ENCODE results near the gene LRRC46.

Gene LRRC46

GRCh38 chr17:47830396-47831002 is 971 bp upstream of the LRRC46 start:
- no peak for DNase-seq (ENCODE audit: low spot score)

- DNase-seq (ENCODE audit: low spot score) = peak; percentile 56
These were observed 461 bp downstream of the LRRC46 start for GRCh38 chr17:47831934-47832327.

- DNase-seq (ENCODE audit: low spot score) = no peak
These were observed 3.3 kb downstream of the LRRC46 start for GRCh38 chr17:47834756-47835155.

- no peak for DNase-seq (ENCODE audit: low spot score)
These were observed 5.1 kb downstream of the LRRC46 start for GRCh38 chr17:47836601-47837000.

- DNase-seq (ENCODE audit: low spot score) = no peak
These were observed 6.0 kb downstream of the LRRC46 start for GRCh38 chr17:47837401-47838039.

DNA sequence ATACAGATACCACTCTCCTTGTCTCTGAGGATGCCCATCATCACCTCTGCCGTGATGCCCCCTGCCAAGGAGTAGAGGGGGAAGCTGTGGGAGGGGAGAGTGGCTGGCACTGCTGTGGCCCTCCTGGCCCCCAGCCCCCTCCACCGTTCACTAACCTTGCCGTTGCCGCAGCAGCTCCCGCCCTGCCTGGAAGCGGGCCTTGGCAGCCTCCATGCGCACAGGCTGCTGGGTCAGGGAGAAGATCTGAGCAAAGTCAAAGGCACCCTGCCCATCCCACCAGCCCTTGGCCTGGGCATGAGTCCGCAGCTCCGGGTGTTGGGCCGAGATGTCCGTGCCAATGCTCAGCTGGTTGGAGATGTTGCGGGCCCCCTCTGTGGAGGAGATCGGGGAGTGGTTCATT is 7.2 kb downstream of the LRRC46 start:
- no peak for DNase-seq (ENCODE audit: low spot score)

- DNase-seq (ENCODE audit: low spot score) = no peak
These were observed 7.6 kb downstream of the LRRC46 start for GRCh38 chr17:47839071-47839470.

- DNase-seq (ENCODE audit: low spot score) = no peak
These were observed 8.7 kb downstream of the LRRC46 start for GRCh38 chr17:47840001-47840741.

- peak; percentile 85 for DNase-seq (ENCODE audit: low spot score)
These were observed 9.4 kb downstream of the LRRC46 start, which contains the start of gene SCRN2 for GRCh38 chr17:47840742-47841487. Gene SCRN2 (minus strand): TSS chr17:47841273. CDS start chr17:47840843, 430 bp downstream.

DNA sequence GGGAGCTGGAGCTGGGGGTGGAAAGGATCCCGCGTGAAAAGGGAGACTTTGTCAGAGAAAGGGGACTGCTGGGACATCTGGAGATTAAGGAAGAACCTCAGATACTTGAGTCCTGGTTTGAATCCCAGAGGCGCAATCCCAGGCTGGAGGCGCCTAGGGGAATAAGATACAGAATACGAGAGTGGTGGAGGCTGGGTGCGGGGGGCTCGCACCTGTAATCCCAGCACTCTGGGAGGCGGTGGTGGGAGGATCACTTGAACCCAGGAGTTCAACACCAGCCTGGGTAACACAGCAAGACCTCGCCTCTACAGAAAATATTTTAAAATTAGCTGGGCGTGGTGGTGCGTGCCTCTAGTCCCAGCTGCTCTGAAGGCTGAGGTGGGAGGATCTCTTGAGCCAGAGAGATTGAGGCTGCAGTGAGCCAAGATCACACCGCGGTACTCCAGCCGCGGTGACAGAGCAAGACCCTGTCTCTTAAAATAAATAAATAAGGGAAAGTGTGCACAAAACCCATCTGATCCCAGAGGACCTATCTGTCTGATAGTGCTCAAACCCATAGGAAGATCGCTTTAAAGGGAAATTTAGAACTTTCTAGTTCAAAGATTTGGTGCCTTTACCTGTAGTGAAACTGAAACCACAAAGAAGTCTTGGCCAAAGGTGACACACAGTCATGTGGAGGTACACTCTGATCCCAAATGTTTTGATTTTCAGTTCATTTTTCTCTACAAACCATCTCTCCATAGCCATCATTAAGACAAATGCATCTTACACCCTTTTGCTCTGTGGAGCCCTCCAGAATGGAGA is 10.2 kb downstream of the LRRC46 start:
- DNase-seq (ENCODE audit: low spot score) = no peak

- DNase-seq (ENCODE audit: low spot score) = no peak
These were observed 11.9 kb downstream of the LRRC46 start for GRCh38 chr17:47843391-47843730.

- no peak for DNase-seq (ENCODE audit: low spot score)
These were observed 12.8 kb downstream of the LRRC46 start for GRCh38 chr17:47844227-47844626.

DNA sequence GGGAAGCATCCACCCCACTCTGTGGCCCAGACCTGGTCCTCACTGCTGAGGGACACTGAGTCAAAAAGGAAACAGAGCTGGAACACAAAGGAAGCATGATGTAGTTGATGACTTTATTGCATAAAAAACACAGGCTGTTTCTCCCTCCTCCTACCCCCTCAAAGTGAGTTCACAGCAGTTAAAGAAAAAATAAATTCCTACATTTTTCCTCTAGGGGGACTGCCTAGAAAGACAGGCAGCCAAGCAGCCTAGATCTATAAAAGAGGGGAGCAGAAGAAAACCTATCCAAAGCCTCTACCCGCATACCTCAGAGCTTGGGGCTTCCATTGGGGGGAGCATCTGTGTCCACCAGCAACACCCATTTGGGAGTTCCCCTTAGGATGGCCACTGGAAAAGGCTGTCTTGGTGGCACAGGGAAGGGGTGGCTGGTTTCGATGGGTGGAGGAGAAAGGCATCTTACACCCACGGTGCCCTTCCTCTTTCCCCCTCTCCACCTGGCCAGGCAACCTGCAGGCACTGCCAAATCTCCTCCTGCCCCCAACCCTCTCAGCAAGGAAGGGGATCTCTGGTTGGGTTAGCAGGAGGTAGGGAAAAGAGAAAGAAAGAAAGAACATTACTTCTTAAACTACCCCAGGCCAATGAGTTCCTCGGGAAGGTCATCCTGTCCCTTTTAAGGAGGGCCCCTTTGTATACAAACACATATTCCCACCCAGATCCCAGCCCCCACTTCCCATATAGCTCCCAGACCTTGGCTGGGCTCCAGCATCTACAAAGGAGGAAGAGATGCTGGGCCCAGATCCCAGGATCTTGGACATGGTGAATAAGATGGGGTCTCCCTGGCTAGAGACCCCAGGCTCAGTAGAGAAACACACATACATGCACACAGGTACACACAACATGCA is 13.6 kb downstream of the LRRC46 start:
- DNase-seq (ENCODE audit: low spot score) = no peak

- DNase-seq (ENCODE audit: low spot score) = no peak
These were observed 14.2 kb downstream of the LRRC46 start for GRCh38 chr17:47845716-47846075.

GRCh38 chr17:47846716-47847340 is 15.4 kb downstream of the LRRC46 start:
- DNase-seq (ENCODE audit: low spot score) = no peak

DNA sequence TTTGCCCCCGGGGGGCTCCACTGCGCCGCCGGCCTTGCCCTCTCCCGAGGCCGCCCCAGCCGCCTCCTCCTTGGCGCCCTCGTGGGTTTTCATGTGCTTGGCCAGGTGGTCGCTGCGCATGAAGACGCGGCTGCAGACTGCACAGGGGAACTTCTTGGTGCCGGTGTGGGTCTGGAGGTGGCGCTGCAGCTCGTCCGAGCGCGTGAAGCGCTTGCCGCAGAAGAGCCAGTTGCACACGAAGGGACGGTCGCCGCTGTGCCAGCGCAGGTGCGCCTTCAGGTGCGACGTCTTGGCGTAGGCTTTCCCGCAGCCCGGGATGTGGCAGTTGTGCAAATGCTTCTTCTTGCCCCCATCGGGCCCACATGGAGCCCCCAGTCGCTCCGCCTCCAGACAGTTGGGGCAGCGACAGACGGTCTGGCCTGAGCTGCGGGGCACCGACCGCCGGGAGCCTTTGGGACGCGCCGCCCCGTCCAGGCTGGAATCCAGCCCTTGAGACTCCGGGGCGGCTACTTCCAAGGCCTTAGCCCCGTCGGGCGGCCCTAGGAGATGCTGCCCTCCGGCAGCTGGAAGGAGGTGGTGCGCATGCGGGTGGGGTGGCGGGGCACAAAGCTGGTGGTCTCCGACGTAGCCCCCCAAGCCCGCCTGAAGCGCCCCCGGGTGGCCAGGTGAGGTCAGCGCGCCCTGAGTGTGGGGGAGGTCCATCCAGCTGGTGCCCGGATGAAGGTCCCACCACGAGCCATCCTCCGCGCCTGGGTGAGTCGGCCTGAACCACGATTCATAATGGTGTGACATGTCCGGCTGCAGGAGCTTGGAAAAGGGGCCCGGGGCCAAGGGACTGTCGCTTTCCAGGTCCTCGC is 16.1 kb downstream of the LRRC46 start:
- DNase-seq (ENCODE audit: low spot score) = no peak

GRCh38 chr17:47848198-47848513 is 16.7 kb downstream of the LRRC46 start:
- no peak for DNase-seq (ENCODE audit: low spot score)

GRCh38 chr17:47850373-47850691 is 18.9 kb downstream of the LRRC46 start:
- no peak for DNase-seq (ENCODE audit: low spot score)

DNA sequence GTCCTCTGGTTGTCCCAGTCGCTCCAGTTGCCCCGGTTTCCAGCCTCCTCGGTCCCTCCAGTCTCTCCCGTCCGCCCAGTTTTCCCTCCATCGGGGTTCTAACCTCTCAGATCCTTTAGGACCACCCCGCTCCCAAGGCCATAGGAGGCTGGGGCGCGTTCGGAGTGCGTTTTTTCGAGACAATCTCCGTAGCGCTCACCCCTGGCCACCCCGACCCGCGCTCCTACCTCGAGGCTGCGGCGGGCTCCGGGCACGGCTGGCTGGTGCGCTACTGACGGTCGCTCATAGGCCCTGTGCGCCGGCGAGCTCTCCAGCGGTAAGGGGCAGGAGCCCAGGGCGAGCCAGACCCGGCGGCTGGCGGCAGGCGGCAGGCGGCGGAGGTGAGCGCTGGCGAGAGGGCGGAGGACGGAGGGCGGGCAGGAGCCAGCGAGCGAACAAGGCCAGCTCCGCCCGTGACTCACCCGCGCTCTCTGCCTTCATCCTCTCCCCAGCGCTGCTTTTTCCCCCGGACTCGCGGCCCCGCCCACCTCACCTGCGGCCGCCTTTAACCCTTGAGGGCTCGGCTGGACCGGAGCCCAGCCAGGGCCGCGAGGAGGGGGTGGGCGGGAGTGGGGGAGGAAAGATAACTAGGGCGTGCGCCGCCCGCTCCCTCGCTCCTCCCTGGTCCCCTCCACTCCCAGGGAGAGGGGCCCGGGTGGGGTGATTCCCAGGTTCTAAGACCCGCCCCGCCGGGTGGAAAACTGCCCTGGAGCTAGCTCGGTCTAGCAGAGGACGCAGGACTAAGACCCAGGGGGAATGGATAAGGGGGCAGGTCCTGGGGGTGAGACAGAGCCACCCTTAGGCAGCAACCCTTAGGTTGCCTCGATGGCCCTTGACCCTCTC is 19.5 kb downstream of the LRRC46 start, which contains the start of gene SP6:
Gene SP6, minus strand, starts transcription at position 472 of the 882 bp plus-strand sequence. CDS start 2,734 bp downstream, outside the sequence.
- no peak for DNase-seq (ENCODE audit: low spot score)

All from Ammon's horn (tissue), 1 donor.